ENCODE results near the gene DVL2.

GRCh38 chr17:7184091-7184488 lies 50.2 kb downstream of the DVL2 start:
- TF ChIP-seq CTCF (IDR thresholded peaks at IDR 0.05; ENCODE audit: low read length) = no peak
- TF ChIP-seq EZH2 (IDR thresholded peaks at IDR 0.05; ENCODE audit: borderline replicate concordance, low read length) = no peak

All from OCI-LY1 (cell line).